ENCODE results near the gene TRIM43. TPM values are rescaled to one million over a fixed set of nuclear protein-coding genes. Genes with fewer than 3 reads are reported as not detected.

The TRIM43 gene
- total RNA-seq = not detected in 2 replicates

GRCh38 chr2:95591701-95592100, at the start of gene TRIM43:
TSS of gene TRIM43 (plus strand) at chr2:95592001. CDS start at chr2:95594024, 2,023 bp downstream.

Other genes with a start within 250 kb of the TRIM43 start
- gene FAHD2A, start 189.3 kb upstream of the TRIM43 start, total RNA-seq = 15.5 and 29.3 TPM in 2 replicates
- gene TRIM43B, start 107.2 kb upstream of the TRIM43 start, total RNA-seq = not detected in 2 replicates

All from regular cardiac myocyte (primary cell).